Gastroesophageal sphincter (tissue), 3 donors: ENCODE measurements around the gene QPRT.

Source experiments
- CTCF ChIP-seq, 4 experiments: fragments of 200-600 bp in 2 of 4; fragments of 450-650 bp in 2 of 4; sonication (generic) in 1 of 4; IDR thresholded peaks; one replicate each; pipeline ENCODE4 v1.5.1; 2017 to 2019; ENCODE audit warnings: antibody characterized with exemption in 4 of 4, mild to moderate bottlenecking in 2 of 4, moderate library complexity in 2 of 4
- EP300 ChIP-seq: sonication (generic); formaldehyde crosslinking; IDR thresholded peaks from one replicate; pipeline ENCODE4 v1.6.1; 2017; ENCODE audit warnings: antibody characterized with exemption, mild to moderate bottlenecking
- POLR2A ChIP-seq, 2 donors: fragments of 450-650 bp; IDR thresholded peaks; one replicate each; pipeline ENCODE4 v1.6.1; 2017; ENCODE audit warnings: antibody characterized with exemption in 2 of 2, mild to moderate bottlenecking in 2 of 2, moderate library complexity in 1 of 2
- POLR2AphosphoS5 ChIP-seq: sonication (generic); formaldehyde crosslinking; IDR thresholded peaks from one replicate; pipeline ENCODE4 v1.6.1; 2017; ENCODE audit warnings: antibody characterized with exemption

GRCh38 chr16:29708917-29709600 is 30.1 kb downstream of the QPRT start:
- TF ChIP-seq POLR2A (IDR thresholded peaks at IDR 0.05) (no peak), CTCF (IDR thresholded peaks at IDR 0.05) (no peak), EP300 (no peak), POLR2AphosphoS5 (no peak)
